ENCODE measurements around the gene JHY.

GRCh38 chr11:122882857-122883645 is 492 bp downstream of the JHY start:
- TF ChIP-seq EZH2 (IDR thresholded peaks at IDR 0.05; ENCODE audit: low read length, missing control alignments): no peak
- TF ChIP-seq, protein P1, sequence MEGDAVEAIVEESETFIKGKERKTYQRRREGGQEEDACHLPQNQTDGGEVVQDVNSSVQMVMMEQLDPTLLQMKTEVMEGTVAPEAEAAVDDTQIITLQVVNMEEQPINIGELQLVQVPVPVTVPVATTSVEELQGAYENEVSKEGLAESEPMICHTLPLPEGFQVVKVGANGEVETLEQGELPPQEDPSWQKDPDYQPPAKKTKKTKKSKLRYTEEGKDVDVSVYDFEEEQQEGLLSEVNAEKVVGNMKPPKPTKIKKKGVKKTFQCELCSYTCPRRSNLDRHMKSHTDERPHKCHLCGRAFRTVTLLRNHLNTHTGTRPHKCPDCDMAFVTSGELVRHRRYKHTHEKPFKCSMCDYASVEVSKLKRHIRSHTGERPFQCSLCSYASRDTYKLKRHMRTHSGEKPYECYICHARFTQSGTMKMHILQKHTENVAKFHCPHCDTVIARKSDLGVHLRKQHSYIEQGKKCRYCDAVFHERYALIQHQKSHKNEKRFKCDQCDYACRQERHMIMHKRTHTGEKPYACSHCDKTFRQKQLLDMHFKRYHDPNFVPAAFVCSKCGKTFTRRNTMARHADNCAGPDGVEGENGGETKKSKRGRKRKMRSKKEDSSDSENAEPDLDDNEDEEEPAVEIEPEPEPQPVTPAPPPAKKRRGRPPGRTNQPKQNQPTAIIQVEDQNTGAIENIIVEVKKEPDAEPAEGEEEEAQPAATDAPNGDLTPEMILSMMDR (conservative IDR thresholded peaks at IDR 0.05 in 1 of 2, IDR thresholded peaks at IDR 0.05 in 1 of 2; ENCODE audit: low read depth in 1 of 2, low read length in 2 of 2): no peak

Data from fibroblast of lung (primary cell).